ENCODE data around the gene BPIFB2. TPM values are rescaled to one million over a fixed set of nuclear protein-coding genes. Genes with fewer than 3 reads are reported as not detected.

The BPIFB2 gene
- total RNA-seq, 1 donor from 2014 or later: not detected

DNA sequence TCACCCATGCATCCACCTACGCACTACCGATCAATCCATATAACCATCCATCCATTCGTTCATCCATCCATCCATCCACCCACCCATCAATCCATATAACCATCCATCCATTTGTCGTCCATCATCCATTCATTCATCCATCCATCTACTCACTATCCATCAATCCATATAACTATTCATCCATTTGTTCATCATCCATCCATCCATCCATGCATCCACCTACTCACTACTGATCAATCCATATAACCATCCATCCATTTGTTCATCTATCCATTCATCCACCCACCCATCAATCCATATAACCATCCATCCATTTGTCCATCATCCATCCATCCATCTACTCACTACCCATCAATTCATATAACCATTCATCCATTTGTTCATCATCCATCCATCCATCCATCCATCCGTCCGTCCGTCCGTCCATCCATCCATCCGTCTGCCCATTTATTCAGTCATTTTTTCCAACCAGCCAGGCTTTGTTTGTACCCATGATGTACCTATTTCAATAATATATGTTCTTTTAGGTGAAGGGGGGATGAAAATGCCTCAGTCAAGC lies 17.9 kb downstream of the BPIFB2 start:
- TF ChIP-seq, protein P1, sequence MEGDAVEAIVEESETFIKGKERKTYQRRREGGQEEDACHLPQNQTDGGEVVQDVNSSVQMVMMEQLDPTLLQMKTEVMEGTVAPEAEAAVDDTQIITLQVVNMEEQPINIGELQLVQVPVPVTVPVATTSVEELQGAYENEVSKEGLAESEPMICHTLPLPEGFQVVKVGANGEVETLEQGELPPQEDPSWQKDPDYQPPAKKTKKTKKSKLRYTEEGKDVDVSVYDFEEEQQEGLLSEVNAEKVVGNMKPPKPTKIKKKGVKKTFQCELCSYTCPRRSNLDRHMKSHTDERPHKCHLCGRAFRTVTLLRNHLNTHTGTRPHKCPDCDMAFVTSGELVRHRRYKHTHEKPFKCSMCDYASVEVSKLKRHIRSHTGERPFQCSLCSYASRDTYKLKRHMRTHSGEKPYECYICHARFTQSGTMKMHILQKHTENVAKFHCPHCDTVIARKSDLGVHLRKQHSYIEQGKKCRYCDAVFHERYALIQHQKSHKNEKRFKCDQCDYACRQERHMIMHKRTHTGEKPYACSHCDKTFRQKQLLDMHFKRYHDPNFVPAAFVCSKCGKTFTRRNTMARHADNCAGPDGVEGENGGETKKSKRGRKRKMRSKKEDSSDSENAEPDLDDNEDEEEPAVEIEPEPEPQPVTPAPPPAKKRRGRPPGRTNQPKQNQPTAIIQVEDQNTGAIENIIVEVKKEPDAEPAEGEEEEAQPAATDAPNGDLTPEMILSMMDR (conservative IDR thresholded peaks at IDR 0.05; ENCODE audit: low read depth, low read length): no peak
- DNase-seq (ENCODE audit: low read depth): no peak
- no peak overlapping the region for H3K4me3 ChIP-seq (ENCODE audit: low read depth, low read length)

DNA sequence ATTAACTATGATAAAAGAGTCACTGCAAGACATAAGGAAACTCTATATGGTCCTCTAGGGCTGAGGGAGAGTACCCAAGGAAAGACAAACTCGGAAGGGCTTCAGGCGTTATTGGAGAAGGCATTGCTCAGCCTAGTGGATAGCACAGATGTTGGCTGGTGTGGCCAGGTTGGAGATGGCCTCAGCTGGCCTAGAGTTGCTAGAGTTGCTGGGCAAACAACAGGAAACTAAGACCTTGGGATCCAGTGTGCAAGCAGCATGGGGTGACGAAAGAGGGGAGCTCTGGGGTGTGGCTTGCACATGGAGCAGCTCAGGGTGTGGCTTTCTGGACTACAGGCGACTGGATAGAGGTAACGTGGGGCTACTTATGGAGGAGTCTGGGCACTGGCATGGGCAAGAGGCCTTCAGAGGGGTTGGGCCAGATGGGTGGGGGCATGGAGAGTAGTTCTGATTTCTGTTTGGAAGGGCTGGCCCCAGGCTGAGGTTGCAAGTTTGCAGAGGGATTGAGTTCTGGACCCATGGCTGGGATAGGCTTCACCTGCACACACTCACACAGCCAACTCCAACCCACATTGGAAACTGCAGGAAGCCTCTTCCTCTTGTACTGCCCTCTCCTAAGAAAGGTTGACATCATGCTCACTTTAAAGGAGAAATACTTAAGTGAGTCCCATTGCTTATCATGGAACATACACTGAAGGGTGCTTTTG lies 18.7 kb downstream of the BPIFB2 start:
- no peak overlapping the region for H3K4me3 ChIP-seq (ENCODE audit: low read depth, low read length)
- no peak for DNase-seq (ENCODE audit: low read depth)
- TF ChIP-seq, protein P1 (conservative IDR thresholded peaks at IDR 0.05; ENCODE audit: low read depth, low read length): no peak

GRCh38 chr20:33026779-33027759 lies 19.6 kb downstream of the BPIFB2 start:
- TF ChIP-seq, protein P1 (conservative IDR thresholded peaks at IDR 0.05; ENCODE audit: low read depth, low read length): no peak
- no peak overlapping the region for H3K4me3 ChIP-seq (ENCODE audit: low read depth, low read length)
- no peak for DNase-seq (ENCODE audit: low read depth)

DNA sequence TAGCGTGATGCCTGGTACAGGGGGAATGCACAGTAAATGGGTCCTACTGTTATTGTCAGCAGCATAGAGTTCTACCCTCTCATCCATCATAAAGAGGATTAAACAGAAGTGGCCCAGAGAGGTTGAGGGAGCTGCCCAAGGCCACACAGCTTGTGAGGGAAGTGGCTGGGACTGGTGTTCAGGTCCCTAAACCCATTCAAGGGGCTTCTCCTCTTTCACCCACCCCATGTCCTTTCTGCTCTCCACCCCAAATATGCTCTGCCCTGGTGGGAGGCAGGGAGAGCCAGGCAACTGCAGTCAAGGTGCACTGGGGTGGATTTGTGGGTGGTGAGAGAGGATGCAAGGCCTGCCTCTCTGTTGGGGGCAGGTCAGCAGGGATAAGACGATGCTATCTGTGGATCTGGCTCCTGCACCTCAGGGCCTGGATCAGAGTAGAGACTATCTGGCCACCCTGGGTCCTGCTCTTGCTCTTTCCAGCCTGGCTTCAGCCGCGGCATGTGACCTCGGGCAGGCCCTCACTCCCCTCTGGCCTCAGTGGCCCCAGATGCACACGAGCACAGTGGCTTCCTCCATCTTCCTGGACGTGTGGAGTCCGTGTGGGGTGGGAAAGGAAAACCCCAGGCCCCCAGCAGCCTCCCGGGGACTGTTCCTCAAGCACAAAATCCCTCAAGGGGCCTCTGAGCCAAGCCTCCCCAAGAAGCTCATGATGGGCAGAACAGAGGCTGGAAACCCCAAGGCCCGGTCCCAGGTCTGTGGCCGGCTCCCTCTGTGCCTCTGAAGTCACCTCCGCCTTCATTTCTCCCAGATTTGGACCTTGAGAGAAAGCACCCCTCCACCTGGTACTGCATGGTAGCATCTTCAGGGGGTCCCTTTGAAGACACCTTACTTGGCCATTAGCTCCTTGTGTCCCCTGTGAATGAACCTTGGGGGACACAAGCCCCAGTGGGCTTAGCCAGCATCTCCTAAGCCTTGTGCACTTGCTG lies 20.6 kb downstream of the BPIFB2 start:
- TF ChIP-seq, protein P1 (conservative IDR thresholded peaks at IDR 0.05; ENCODE audit: low read depth, low read length): no peak
- DNase-seq (ENCODE audit: low read depth): no peak
- no peak overlapping the region for H3K4me3 ChIP-seq (ENCODE audit: low read depth, low read length)

GRCh38 chr20:33028875-33029274 lies 21.4 kb downstream of the BPIFB2 start:
- TF ChIP-seq, protein P1 (conservative IDR thresholded peaks at IDR 0.05; ENCODE audit: low read depth, low read length): no peak
- no peak overlapping the region for H3K4me3 ChIP-seq (ENCODE audit: low read depth, low read length)
- no peak for DNase-seq (ENCODE audit: low read depth)

DNA sequence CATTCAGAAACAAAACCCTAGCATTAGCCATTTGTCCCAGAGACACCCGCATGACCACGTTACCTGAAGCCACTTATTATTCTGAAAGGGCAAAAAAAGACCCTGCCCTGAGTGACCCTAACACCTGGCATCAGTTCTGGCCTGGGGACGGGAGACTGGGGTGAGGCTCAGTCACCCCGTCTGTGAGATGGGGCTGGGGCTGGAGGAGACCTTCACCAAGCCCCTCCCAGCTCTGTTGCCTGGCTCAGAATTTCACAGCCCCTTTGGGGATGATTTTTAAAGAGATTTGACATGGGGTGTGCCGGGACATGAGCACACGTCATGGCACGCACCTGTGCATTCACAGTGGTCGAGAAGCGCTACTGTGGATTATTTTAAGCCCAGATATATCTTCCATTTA lies 22.6 kb downstream of the BPIFB2 start:
- no peak for DNase-seq (ENCODE audit: low read depth)
- H3K4me3 ChIP-seq (ENCODE audit: low read depth, low read length): no peak overlapping the region
- TF ChIP-seq, protein P1 (conservative IDR thresholded peaks at IDR 0.05; ENCODE audit: low read depth, low read length): no peak

Data from epithelial cell of proximal tubule (primary cell).